ENCODE measurements around the gene ZFAND3. TPM values are rescaled to one million over a fixed set of nuclear protein-coding genes. Genes with fewer than 3 reads are reported as not detected.

ZFAND3 gene
- total RNA-seq, 4 donors from 2014 or later = 37.3 to 70.1 (median 55.2) TPM

- no peak overlapping the region for H3K4me3 ChIP-seq
- WGBS = 95% methylated on average over 20 of the region's 22 CpGs
- H3K4me1 ChIP-seq = peaks cover 4 to 24% (median 23%) of the 10 kb centered on the region in 4 donors
- TF ChIP-seq POLR2AphosphoS5 (IDR thresholded peaks at IDR 0.05) = no peak
- no peaks in the 10 kb centered on the region for H3K9me3 ChIP-seq
- no peak overlapping the region for H3K27ac ChIP-seq (replicated peaks in 1 of 4)
- no peaks in the 10 kb centered on the region for H3K27me3 ChIP-seq
- no peak for DNase-seq (ENCODE audit: extremely low spot score)
- intact Hi-C loops (cut with DNase I) = no loop called here
- H3K36me3 ChIP-seq = peaks cover 0 to 44% (median 29%) of the 10 kb centered on the region in 4 donors
Observed at GRCh38 chr6:38151580-38152500, 332.3 kb downstream of the ZFAND3 start.

GRCh38 chr6:38152620-38153019 lies 333.1 kb downstream of the ZFAND3 start:
- Histone ChIP-seq H3K27me3 (no peaks in the 10 kb centered on the region), H3K4me3 (no peak overlapping the region), H3K36me3 (peaks cover 0 to 44% (median 29%) of the 10 kb centered on the region in 4 donors), H3K27ac (replicated peaks in 1 of 4) (no peak overlapping the region), H3K4me1 (peaks cover 4 to 24% (median 23%) of the 10 kb centered on the region in 4 donors), H3K9me3 (no peaks in the 10 kb centered on the region)
- DNase-seq (ENCODE audit: extremely low spot score) = no peak
- TF ChIP-seq POLR2A (IDR thresholded peaks at IDR 0.05; ENCODE audit: low read depth) = no peak
- TF ChIP-seq CTCF (IDR thresholded peaks at IDR 0.05) = no peak
- no peak for TF ChIP-seq EP300 (IDR thresholded peaks at IDR 0.05)
- no peak for TF ChIP-seq POLR2AphosphoS5 (IDR thresholded peaks at IDR 0.05)
- WGBS = 95% methylated on average over 8 of the region's 8 CpGs
- intact Hi-C loops (cut with DNase I) = no loop called here

GRCh38 chr6:38153076-38153797 lies 333.7 kb downstream of the ZFAND3 start:
- WGBS = 97% methylated on average over 15 of the region's 23 CpGs
- no peak for TF ChIP-seq POLR2AphosphoS5 (IDR thresholded peaks at IDR 0.05)
- TF ChIP-seq POLR2A (IDR thresholded peaks at IDR 0.05; ENCODE audit: low read depth) = no peak
- TF ChIP-seq EP300 (IDR thresholded peaks at IDR 0.05) = no peak
- no peak for TF ChIP-seq CTCF (IDR thresholded peaks at IDR 0.05)
- Histone ChIP-seq H3K27ac (replicated peaks in 1 of 4) (no peak overlapping the region), H3K4me1 (peaks cover 4 to 23% (median 21%) of the 10 kb centered on the region in 4 donors), H3K27me3 (no peaks in the 10 kb centered on the region), H3K4me3 (no peak overlapping the region), H3K9me3 (no peaks in the 10 kb centered on the region), H3K36me3 (peaks cover 0 to 44% (median 29%) of the 10 kb centered on the region in 4 donors)
- no peak for DNase-seq (ENCODE audit: extremely low spot score)
- intact Hi-C loops (cut with DNase I) = no loop called here

GRCh38 chr6:38153798-38154345 lies 334.3 kb downstream of the ZFAND3 start:
- no peak for TF ChIP-seq POLR2A (IDR thresholded peaks at IDR 0.05; ENCODE audit: low read depth)
- no peak for TF ChIP-seq CTCF (IDR thresholded peaks at IDR 0.05)
- TF ChIP-seq EP300 (IDR thresholded peaks at IDR 0.05) = no peak
- TF ChIP-seq POLR2AphosphoS5 (IDR thresholded peaks at IDR 0.05) = no peak
- Histone ChIP-seq H3K4me1 (peaks cover 1 to 17% (median 16%) of the 10 kb centered on the region in 4 donors), H3K27ac (replicated peaks in 1 of 4) (no peak overlapping the region), H3K4me3 (no peak overlapping the region), H3K27me3 (no peaks in the 10 kb centered on the region), H3K36me3 (peaks cover 0 to 44% (median 29%) of the 10 kb centered on the region in 4 donors), H3K9me3 (no peaks in the 10 kb centered on the region)
- WGBS = 90% methylated on average over 7 of the region's 16 CpGs
- intact Hi-C loops (cut with DNase I) = no loop called here
- DNase-seq (ENCODE audit: extremely low spot score) = no peak

- DNase-seq (ENCODE audit: extremely low spot score) = no peak
- WGBS = 92% methylated on average over 8 of the region's 8 CpGs
- peaks cover 0 to 44% (median 29%) of the 10 kb centered on the region in 4 donors for H3K36me3 ChIP-seq
- no peak overlapping the region for H3K4me3 ChIP-seq
- TF ChIP-seq POLR2A (IDR thresholded peaks at IDR 0.05; ENCODE audit: low read depth) = no peak
- TF ChIP-seq CTCF (IDR thresholded peaks at IDR 0.05) = no peak
- TF ChIP-seq EP300 (IDR thresholded peaks at IDR 0.05) = no peak
- TF ChIP-seq POLR2AphosphoS5 (IDR thresholded peaks at IDR 0.05) = no peak
- no peak overlapping the region for H3K27ac ChIP-seq (replicated peaks in 1 of 4)
- H3K4me1 ChIP-seq = peaks cover 0 to 9% (median 7%) of the 10 kb centered on the region in 4 donors
- no peaks in the 10 kb centered on the region for H3K27me3 ChIP-seq
- no peaks in the 10 kb centered on the region for H3K9me3 ChIP-seq
- intact Hi-C loops (cut with DNase I) = no loop called here
Observed at GRCh38 chr6:38154731-38155130, 335.2 kb downstream of the ZFAND3 start.
